HuH-7.5 (cell line): ENCODE data around the gene ADPRHL1.
"Not testable (repeated sequence)": the region's sequence is repeated elsewhere in the genome, so short reads cannot be mapped to it uniquely, and the experiment has no call there.

Experiments
- DNase-seq: peaks from one replicate; pipeline ENCODE4 v3.0.0; 2011; ENCODE audit warnings: low spot score

Gene ADPRHL1

DNA sequence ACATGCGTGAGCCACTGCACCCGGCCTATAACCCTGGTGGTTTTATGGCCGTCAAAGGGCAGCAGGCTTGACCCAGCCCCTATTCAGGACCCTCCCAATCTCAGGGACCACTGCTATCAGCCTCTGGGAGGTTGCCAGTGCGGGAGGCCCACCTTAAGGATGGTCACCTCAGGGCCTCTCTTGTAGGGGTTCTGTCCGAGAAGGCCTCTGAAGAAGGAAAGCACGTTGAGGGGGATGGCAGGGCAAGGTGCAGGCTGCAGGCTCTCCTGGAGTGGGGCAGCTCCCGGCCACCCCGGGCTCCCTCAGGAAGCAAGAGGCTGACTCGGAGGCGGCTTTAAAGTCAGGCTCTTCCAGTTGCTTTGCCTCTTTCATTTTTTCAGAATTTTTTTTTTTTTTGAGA, 83.4 kb downstream of the ADPRHL1 start:
- DNase-seq = no peak

DNA sequence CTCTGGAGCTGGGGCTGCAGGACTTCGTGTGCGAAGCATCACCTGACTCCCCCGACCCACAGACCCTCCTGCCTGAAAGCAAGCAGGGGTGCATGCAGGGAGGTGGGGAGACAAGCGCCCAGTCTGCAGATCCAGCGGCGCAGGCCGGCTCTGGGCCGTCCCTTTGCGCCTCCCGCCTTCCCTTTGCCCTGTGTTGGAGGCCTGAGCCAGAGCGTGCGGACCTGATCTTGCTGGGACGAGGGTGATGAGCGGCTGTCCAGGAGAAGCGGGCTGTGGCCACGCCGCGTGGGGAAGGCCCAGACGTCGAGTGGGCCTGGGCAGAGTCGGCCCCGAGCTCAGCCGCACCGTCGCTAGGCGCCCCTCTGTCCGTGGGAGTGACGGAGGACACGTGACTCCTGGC, 84.1 kb downstream of the ADPRHL1 start:
- DNase-seq = no peak

DNA sequence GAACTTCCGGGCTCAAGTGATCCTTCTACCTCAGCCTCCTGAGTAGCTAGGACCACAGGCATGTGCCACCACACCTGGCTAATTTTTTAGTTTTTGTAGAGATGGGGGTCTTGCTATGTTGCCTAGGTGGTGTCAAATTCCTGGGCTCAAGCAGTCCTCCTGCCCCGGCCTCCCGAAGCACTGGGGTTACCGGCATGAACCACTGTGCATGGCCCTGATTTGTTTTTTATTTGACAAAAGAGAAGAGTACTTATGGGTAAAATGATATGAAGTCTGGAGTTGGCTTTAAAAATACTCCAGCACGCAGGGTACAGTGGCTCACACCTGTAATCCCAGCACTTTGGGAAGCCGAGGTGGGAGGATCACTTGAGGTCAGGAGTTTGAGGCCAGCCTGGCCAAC, 84.9 kb downstream of the ADPRHL1 start:
- DNase-seq = not testable (repeated sequence)

DNA sequence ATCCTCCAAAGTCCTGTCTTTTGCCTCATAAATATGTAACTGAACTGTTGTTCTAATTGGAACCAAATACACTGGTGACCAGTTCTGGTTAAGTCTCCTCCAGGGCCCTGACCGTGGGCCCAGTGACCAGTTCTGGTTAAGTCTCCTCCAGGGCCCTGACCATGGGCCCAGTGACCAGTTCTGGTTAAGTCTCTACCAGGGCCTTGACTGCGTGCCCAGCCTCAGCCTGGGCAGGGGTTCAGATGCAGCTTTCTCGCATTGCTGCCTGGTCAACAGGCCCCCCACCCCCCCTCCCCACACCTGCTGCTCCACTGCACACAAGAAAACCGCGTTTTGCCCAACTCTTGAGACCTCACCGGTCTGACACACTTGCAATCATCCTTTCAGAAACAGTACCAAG, 85.5 kb downstream of the ADPRHL1 start:
- DNase-seq = no peak

DNA sequence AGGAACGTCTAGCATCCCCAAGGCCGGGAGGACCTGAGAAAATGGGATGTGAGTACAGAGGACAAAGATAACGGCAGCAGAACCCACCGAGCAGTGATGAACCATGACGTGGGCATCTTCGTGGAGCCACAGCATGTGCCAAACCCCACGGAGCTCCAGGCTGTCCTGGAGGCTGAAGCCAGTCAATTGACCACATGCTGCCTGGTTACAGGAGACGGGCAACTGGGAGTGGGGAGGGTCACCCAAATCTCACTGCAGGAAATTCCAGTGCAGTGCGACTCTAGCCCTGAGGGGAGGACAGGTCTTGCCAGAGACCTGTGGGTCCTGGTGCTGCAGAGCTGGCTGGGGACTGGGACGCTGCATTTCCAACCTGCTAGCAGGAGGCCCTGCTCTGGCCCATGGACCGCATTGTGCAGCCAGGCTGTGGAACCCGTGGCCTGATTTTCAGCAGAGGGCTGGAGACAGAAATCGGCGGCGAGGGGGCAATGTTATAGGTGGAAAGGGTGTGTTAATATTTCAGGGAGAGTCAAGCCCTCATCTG, 86.2 kb downstream of the ADPRHL1 start:
- DNase-seq = no peak

DNA sequence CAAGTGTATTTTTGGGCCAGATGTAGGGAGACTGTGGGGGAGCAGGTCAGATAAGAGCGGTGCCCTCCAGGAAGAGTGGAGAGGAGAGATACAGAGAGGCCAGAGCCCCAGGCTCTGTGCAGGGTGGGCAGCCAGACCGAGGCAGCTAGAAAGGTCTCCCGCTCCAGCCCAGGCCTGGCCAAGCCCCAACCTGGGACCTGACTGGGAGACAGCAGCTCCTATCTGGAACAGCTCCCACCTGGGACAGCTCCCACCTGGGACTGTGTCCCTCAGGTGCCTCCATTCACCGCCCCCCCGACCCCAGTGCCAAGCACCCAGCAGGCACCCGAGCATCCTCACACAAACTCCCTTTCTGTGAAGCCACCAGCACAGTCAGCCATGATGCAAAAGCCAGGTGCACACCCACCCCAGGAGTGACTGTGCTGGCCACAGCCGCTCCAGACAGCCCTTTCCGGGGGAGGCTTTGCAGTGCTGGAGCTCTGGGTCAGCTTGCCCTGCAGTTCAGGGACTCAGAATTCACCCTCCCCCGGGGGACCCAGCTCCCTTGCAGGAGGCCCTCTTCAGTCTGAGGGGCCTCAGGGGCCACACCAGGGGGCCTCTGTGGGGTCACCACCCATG, 87.2 kb downstream of the ADPRHL1 start:
- DNase-seq = no peak

DNA sequence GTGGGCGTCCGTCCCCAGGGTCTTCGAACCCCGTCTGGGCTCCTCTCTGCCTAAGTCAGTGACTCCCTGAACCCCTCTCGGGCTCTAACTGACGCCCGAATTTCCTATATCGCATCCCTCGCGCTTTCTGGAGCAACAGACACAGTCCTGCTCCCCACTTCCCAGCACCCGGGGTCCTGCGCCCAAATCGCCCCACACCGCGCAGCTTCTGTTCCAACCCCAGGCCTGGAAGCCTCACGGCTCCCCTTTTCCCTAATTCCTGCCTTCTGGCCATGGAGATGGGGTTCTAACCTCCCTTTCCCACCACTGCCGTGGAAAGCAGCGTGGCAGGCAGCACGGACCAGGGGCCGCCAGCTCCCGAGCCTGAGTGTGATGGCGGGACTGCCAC, 87.7 kb downstream of the ADPRHL1 start:
- no peak for DNase-seq

DNA sequence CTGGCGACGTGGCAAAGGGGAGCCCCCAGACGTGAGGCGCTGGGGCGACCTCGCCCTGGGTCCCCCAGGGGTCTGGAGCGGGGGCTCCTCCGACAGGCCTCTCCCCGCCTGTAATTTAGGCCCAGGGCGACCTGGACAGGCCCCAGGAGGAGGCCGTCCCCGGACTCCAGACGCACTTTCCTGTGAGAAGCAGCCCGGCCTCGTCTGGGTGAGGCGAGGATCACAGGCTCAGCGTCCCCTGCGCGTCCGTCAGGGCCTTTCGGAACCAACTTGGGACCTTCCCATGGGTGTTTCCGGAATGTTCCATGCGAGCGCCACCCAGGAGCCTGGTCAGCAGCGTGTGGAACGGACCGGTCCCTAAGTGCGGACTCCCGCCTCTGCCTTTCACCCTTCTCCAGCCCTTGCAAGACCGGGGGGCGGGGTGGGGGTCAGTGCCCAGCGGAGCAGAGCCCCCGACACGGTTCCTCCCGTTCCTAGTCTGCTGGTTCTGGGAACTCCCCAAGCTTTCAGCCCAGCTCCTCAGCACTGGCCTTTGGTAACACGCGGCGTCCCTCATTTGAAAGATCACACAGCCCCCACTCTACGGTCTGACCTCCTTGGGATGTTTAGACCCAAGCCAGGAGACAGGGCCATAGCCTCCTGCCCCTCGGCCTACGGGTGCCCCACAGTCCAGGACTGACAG, 88.2 kb downstream of the ADPRHL1 start:
- DNase-seq = no peak

DNA sequence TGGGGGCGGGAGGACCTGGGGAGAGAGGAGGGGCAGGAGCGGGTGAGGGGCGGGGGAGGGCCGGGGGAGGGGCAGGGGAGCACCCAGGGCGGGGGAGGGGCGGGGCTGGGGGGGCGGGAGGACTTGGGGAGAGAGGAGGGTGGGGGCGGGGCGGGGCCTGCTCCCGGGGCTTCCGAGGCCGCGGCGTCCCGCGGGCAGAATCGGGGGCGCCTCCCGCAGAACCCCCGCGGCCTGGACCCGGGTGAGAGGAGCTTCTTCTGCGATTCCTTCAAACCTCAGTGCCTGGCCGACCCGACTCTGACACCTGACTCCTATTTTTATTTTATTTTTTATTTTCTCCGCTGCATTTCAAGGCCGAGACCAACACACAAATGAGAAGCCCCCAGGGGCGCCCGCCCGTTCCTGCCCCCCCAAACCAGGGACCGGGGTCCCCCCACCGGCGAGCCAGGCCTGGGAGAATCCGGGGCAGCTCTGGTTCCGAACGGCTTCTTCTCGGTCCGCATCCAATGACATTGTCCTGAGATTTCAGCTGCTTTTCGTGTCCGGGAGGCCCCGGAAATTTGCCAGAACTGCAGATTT, 88.9 kb downstream of the ADPRHL1 start:
- DNase-seq = no peak

DNA sequence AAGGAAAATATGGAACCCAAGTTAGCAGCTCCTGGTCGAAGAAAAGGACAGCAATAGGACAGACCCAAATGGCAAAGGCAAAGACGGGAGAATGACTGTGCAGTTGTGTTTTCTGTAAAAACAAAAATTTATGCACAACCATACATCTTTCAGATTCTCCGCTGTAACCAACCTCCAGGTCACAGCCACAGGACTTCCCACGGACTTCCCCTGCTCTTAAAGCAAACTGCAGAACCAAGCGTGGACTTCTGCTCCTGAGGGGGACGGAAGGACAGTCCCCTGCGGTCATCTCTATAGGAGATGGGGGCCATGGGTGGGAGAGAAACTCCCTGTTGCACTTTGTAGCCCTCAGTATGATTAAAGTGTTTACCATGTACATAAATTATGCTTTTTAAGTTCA, 91.9 kb downstream of the ADPRHL1 start:
- no peak for DNase-seq

DNA sequence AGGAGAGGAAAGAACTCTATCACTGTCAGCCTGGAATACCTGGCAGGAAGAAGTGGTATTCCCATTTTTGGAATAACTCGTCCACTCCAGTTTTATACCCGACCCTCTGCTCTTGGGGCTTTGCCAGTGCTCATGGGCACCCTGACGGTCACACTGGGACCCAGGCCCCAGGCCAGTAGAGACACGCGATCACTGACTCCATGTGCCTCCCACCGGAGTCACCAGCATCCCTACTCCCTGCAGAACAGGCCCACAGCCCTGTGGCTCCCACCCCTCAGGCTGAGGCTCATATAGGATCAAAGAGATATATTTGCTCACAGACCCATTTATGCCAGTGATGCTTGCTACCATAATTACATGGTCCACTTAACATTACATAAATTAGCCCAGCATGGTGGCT, 92.8 kb downstream of the ADPRHL1 start:
- DNase-seq = no peak

DNA sequence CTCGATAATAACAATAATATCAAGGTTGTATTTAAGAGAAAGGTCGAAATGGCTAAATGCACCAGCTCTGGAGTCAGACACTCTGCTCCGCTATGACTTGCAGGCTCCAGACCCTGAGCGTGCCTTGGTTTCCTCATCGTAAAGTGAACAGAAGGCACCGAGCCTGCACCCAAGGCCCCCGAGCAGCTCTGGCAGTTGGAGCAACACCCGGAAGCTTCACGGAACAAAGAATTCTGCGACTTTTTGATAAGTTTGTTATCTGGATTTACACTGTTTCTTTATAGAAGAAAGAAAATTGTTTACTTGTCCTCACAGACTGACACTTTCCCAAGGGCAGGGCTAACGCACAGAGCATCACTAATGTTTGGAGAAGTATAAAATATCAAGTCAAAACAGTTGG, 93.7 kb downstream of the ADPRHL1 start:
- DNase-seq = no peak

DNA sequence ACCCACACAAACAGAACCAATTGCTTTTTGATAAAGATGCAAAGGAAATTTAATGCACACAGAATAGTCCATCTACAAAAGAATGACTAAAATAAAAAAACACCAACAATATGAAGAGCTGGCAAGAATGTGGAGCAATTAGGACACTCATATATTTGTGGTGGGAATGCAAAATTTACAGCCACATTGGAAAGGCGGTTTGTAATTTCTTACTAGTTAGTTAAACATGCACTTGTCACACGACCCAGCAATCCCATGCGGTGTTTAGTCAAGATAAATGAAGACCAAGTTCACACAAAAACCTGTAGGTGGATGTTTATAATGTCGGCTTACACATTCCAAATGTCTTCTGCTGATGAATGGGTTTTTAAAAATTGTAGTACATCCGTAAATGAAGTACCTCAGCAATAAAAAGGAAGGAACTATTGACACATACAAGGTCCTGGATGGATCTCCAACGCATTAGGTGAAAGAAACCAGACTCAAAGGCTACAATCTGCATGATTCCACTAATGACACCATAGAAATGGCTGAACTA, 94.6 kb downstream of the ADPRHL1 start:
- DNase-seq = no peak

DNA sequence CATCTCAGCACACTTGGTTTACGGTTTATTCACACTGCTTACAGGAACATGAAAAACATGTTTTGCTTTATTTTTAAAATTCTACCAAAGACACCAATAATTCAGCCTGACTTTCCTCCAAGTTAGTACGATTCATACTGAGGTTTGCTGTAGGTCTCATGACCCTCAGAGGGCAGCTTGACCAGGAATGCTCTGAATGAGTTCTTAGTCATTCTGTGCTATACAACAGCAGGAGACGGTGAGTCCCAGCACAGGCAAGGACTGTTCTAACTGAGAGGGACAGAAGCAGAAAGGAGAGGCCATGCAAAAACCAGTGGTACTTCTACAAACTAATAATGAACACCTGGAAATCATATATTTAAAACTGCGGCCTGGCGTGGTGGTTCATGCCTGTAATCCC, 95.8 kb downstream of the ADPRHL1 start:
- DNase-seq = no peak

DNA sequence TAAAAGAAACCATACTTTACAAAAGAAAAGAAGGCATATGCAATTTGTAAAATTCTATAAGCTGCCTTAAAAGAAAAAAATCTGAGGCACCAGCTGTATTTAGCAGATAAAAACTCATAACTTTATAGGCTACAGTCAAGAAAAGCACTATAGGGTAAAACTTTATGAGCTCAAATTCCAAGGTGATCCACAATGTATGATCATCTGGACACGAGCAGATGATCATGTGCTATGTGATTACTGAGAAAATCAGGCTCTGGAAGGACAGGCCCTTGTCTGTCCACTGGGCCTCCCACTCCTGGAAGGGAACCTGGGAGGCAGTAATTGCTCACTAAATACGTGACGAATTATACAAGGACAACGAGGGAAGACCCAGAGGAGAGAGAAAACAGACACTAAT, 96.7 kb downstream of the ADPRHL1 start:
- no peak for DNase-seq

DNA sequence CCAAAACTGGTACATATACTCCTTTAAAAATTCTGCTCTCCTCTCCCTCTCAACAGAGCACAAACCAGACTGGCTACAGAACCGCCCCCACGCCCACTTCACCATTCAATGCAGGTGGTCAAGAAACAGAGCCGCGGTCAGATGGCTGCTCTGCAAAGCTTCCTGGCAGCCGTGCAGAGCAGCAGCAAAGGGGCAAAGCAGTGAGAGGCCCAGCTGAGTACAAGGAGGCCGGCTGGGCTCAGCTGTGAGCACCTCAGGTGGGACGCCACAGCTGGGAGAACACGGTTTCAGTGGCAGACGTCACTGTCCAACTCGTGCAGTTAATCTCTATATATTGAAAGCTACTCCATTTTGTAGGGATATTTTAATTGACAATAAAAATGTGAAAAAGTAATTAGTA, 97.7 kb downstream of the ADPRHL1 start:
- DNase-seq = no peak

DNA sequence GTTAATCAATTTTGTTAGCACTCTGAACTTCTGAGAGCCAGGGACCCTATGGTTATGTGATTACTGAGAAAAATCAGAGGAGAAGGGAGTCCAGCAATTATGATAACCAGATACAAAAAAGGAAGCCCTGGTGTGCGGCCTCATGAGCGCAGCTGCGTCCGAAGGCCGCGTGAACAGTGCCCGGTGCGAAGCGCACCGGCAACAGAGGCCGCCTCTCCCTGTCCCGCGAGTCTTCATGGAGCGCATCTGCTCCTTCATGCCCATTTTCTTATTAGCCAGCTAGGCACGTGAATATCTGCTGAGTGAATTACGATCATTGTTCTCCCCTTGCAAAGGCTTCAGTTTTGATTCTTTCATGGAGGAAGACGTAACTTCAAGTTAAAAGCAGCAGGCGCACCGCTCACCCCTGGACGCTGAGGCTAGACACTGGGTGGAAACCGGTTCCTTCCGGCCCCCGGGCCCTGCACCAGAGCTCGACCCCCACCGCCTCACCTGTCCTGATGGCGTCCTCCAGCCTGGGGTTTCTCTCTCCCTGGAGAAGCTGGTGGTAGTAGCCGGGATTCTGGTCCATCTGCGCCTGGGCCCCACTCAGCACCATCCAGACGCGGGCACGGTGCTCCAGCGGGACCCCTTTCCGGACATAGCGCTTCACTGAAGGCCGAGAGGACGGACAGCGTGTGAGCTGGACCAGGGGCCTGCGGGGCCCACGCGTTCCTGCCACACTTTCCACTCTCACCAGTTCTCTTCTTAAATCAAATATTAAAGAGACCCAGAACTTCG, 98.3 kb downstream of the ADPRHL1 start:
- DNase-seq = no peak

DNA sequence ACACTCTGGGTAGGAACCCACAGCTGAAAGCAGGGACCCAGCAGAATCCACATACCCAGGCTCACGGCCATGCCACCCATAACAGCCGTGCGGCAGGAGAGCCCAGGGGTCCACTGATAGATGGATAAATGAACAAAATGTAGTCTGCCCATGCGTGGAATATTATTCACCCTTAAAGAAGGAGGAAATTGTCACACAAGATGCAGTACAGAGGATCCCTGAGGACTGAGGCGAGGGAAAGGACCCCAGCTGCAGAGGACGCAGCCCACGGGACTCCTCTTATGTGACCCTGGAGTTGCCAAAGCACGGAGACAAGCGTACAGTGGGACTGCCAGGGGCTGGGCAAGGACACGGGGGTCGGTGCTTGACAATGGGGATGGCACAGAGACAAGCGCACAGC, 100.0 kb downstream of the ADPRHL1 start:
- no peak for DNase-seq

DNA sequence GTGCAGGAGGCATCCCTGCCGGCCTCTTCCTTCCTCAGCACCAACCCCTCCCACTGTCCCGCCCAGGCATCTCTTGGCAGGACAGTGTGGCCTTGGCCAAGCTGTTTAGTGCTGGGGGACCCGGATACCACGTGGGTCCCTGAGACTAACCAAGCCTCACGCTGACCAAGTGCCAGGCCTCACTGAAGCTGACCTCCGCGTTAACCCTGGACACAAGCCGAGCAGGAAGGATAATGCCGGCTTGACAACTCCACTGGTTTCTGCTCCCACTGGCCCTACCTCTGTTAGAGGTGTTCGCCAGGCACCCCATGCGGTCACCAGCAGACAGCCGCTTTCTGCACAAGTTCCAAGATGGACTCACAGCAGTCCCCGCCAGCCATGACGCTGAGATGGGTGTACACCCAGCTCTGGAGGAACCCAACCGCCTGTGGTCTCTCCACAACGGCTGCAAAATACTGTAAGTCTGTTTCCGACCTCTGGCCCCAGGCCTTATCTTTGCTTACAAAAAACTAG, 101.7 kb downstream of the ADPRHL1 start:
- no peak for DNase-seq

DNA sequence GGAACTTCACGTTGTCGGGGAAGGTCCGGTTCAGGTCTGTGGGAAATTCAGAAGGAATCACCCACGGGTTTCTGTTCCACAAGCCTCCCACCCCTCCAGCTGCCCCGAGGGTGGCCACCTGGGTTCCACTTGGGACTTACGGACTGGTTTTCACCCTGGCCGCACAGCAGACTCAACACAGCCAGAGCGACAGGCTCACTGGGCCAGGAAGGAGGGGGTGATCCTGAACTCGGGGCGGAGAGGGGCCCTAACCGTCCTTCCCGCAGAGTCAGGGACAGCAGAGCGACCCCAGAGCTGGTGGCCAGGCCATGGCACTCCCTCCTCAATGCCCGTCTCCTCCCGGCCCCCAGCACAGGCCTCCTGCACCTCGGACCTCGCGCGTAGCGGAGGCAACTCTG, 102.4 kb downstream of the ADPRHL1 start:
- DNase-seq = no peak

DNA sequence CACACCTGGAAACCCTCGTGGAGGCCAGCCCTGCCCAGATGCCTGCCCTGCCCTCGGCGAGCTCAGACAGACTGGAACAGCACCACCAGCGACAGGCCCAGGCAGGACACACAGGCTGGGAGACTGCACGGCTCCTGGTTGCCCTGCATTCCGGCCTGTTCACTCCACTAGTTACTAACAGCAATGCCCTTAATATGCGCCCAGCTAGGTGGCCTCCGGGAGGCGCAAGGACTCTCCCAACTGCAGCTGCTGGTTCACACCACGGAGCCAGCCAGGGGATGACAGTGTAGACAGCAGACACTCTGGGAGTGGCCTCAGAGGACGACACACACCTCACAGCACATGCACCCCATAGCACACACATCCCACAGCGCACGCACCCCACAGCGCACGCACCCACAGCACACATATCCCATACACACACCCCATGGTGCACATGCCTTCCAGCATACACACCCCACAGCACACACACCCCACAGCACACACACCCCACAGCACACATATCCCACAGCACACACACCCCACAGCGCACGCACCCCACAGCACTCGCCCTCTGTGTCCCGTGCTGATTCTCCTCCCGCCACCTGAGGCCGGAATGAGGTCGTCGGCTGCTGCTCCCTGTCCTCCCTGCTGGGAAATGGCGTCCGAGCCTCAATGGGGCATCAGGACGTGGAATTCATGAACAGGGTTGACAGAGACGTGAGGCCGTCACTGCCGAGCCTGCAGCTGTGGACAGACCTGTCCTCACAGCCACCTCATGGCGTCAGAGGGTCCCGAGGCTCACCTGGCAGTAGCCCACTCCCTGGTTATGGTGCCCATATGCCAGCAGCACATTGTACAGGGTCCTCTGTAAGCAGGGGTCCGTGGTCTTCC, 103.0 kb downstream of the ADPRHL1 start:
- no peak for DNase-seq
